GM12878 (cell line): ENCODE measurements around the gene SELENOM. TPM values are rescaled to one million over a fixed set of nuclear protein-coding genes. Genes with fewer than 3 reads are reported as not detected.

Experiments used
- ASH2L ChIP-seq: fragments of 300-600, 200-600 bp; sonication (generic); IDR thresholded peaks from 2 replicates; pipeline ENCODE4 v1.6.1; 2017; ENCODE audit warnings: low read depth, mild to moderate bottlenecking, borderline replicate concordance
- TBL1XR1 ChIP-seq: IDR thresholded peaks from 2 replicates; pipeline ENCODE4 v1.6.1; 2012; ENCODE audit warnings: low read depth, low read length, improper control_type of control experiment
- polyA plus RNA-seq, 11 experiments: library from polyadenylated mRNA; depleted of rRNA in 4 of 11; unstranded in 6 of 11; stranded (reverse) in 5 of 11; fragments of >200 nt; fragmentation: Nextera tagmentation in 4 of 11; fragmentation: Illumina TruSeq in 1 of 11; extraction: Ambion mirVana in 4 of 11; extraction: Trizol in 1 of 11; gene quantifications; 1 replicate in 1 of 11; 2 replicates in 10 of 11; pipeline versions ENCODE4 v1.2.1 to v1.2.3, GENCODE V29; 2011 to 2016; ENCODE audit warnings: inconsistent platforms in 2 of 11, missing spikeins in 2 of 11, low read depth in 1 of 11
- total RNA-seq, 4 experiments: library from RNA; depleted of rRNA in 3 of 4; stranded (reverse); fragments of >200 nt in 3 of 4; fragmentation: Illumina TruSeq in 1 of 4; extraction: Trizol in 1 of 4; gene quantifications; 2 replicates each; pipeline versions ENCODE4 v1.2.1 to v1.2.3, GENCODE V29; 2013 to 2021
- TF ChIP-seq, protein P1 (sequence below): IDR thresholded peaks from 2 replicates; pipeline ENCODE4 v1.6.1; 2011; ENCODE audit warnings: borderline replicate concordance, low read depth, mild to moderate bottlenecking, moderate library complexity, mixed read lengths, low read length; ENCODE audit not compliant: insufficient read depth; ENCODE audit errors: extremely low read length
- TF ChIP-seq, protein P2 (sequence below): fragments of 150-350 bp; IDR thresholded peaks from 2 replicates; pipeline ENCODE4 v1.6.1; 2016; ENCODE audit warnings: low read depth, low read length
- TF ChIP-seq, protein P3 (sequence below): fragments of 450-650 bp; formaldehyde crosslinking; IDR thresholded peaks from 2 replicates; pipeline ENCODE4 v1.4.0; 2020; ENCODE audit warnings: mild to moderate bottlenecking, moderate library complexity

Gene SELENOM
- total and polyA plus RNA-seq, 10 of the 15 experiments (the other 5 are each of a cell fraction or from before 2014, with no cell fraction given), result 0.80 to 8.3 (median 2.0) TPM

DNA sequence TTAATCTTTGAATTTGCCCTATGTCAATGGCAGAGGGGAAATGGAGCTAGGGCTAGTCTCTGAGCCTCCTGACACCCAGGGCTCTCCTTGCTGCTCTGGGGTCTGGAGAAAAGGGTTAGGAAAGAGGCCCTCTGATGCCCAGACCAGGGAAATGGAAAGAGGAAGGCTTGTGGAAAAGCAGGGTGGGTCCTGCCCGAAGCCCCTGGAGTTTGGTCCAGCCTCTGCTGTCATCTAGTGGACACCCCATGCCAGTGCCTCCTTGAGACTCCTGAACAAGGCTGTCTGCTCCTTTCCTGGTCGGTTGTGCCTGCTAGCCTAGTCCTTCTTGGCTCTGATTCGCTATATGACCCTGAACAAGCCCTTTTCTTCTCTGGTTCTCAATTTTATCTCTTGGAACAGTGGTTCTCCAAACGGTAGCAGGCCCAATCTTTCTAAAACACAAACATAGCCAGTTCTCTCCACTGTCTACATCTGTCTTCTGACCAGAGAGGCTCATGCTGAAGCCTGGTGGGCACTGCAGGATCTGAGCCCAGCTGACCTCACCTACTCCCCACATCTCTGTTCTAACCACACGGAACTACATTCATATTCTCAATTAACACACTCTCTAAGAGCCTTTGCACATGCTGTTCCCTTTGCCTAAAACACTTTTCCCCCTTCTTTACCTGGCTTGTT is 41.7 kb upstream of the SELENOM start (continued):
- TF ChIP-seq, protein P1, sequence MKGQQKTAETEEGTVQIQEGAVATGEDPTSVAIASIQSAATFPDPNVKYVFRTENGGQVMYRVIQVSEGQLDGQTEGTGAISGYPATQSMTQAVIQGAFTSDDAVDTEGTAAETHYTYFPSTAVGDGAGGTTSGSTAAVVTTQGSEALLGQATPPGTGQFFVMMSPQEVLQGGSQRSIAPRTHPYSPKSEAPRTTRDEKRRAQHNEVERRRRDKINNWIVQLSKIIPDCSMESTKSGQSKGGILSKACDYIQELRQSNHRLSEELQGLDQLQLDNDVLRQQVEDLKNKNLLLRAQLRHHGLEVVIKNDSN, result no peak
- TF ChIP-seq TBL1XR1 (no peak), ASH2L (no peak)
- TF ChIP-seq, protein P2, sequence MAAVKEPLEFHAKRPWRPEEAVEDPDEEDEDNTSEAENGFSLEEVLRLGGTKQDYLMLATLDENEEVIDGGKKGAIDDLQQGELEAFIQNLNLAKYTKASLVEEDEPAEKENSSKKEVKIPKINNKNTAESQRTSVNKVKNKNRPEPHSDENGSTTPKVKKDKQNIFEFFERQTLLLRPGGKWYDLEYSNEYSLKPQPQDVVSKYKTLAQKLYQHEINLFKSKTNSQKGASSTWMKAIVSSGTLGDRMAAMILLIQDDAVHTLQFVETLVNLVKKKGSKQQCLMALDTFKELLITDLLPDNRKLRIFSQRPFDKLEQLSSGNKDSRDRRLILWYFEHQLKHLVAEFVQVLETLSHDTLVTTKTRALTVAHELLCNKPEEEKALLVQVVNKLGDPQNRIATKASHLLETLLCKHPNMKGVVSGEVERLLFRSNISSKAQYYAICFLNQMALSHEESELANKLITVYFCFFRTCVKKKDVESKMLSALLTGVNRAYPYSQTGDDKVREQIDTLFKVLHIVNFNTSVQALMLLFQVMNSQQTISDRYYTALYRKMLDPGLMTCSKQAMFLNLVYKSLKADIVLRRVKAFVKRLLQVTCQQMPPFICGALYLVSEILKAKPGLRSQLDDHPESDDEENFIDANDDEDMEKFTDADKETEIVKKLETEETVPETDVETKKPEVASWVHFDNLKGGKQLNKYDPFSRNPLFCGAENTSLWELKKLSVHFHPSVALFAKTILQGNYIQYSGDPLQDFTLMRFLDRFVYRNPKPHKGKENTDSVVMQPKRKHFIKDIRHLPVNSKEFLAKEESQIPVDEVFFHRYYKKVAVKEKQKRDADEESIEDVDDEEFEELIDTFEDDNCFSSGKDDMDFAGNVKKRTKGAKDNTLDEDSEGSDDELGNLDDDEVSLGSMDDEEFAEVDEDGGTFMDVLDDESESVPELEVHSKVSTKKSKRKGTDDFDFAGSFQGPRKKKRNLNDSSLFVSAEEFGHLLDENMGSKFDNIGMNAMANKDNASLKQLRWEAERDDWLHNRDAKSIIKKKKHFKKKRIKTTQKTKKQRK, result no peak
- TF ChIP-seq, protein P3, sequence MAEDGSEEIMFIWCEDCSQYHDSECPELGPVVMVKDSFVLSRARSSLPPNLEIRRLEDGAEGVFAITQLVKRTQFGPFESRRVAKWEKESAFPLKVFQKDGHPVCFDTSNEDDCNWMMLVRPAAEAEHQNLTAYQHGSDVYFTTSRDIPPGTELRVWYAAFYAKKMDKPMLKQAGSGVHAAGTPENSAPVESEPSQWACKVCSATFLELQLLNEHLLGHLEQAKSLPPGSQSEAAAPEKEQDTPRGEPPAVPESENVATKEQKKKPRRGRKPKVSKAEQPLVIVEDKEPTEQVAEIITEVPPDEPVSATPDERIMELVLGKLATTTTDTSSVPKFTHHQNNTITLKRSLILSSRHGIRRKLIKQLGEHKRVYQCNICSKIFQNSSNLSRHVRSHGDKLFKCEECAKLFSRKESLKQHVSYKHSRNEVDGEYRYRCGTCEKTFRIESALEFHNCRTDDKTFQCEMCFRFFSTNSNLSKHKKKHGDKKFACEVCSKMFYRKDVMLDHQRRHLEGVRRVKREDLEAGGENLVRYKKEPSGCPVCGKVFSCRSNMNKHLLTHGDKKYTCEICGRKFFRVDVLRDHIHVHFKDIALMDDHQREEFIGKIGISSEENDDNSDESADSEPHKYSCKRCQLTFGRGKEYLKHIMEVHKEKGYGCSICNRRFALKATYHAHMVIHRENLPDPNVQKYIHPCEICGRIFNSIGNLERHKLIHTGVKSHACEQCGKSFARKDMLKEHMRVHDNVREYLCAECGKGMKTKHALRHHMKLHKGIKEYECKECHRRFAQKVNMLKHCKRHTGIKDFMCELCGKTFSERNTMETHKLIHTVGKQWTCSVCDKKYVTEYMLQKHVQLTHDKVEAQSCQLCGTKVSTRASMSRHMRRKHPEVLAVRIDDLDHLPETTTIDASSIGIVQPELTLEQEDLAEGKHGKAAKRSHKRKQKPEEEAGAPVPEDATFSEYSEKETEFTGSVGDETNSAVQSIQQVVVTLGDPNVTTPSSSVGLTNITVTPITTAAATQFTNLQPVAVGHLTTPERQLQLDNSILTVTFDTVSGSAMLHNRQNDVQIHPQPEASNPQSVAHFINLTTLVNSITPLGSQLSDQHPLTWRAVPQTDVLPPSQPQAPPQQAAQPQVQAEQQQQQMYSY, result no peak
